Ovary (tissue), 9 donors: ENCODE measurements around the gene HENMT1. TPM values are rescaled to one million over a fixed set of nuclear protein-coding genes. Genes with fewer than 3 reads are reported as not detected.

Experiments
- DNase-seq, 5 donors: peaks; one replicate each; pipeline ENCODE4 v3.0.0-alpha.2; 2019 to 2020
- H3K27ac ChIP-seq, 2 donors: fragments of 200-600 bp; one replicate each; pipeline versions ENCODE4 v1.5.1 to v1.8.0; 2019 to 2022
- H3K27me3 ChIP-seq: fragments of 200-600 bp; one replicate; pipeline ENCODE4 v1.8.0; 2022
- H3K36me3 ChIP-seq: fragments of 200-600 bp; sonication (generic); one replicate; pipeline ENCODE4 v1.5.1; 2019
- H3K4me1 ChIP-seq: one replicate; pipeline ENCODE4 v1.8.1; 2013; ENCODE audit warnings: mild to moderate bottlenecking, moderate library complexity; ENCODE audit not compliant: insufficient read depth
- H3K4me3 ChIP-seq: fragments of 200-600 bp; sonication (generic); one replicate; pipeline ENCODE4 v1.5.1; 2017
- H3K9me3 ChIP-seq, 2 donors: fragments of 200-600 bp in 1 of 2; sonication (generic) in 1 of 2; one replicate each; pipeline versions ENCODE4 v1.5.1 to v1.8.1; 2013 to 2019; ENCODE audit warnings: mild to moderate bottlenecking in 1 of 2, moderate library complexity in 1 of 2
- CTCF ChIP-seq, 3 donors: fragments of 450-650 bp in 2 of 3; fragments of 200-600 bp in 1 of 3; IDR thresholded peaks; one replicate each; pipeline versions ENCODE4 v1.5.1 to v1.8.0; 2016 to 2022; ENCODE audit warnings: antibody characterized with exemption in 3 of 3, mild to moderate bottlenecking in 1 of 3
- EP300 ChIP-seq: sonication (generic); formaldehyde crosslinking; IDR thresholded peaks from one replicate; pipeline ENCODE4 v1.6.1; 2017; ENCODE audit warnings: antibody characterized with exemption
- POLR2A ChIP-seq: fragments of 450-650 bp; IDR thresholded peaks from one replicate; pipeline ENCODE4 v1.6.1; 2017; ENCODE audit warnings: antibody characterized with exemption, mild to moderate bottlenecking, moderate library complexity
- WGBS, 3 donors: extraction: QIAGEN DNeasy Blood & Tissue Kit in 1 of 3; methylation state at CpG; one replicate each; pipeline versions ENCODE4 v1.1.5 to v1.1.7; 2013 to 2017; 5-methylcytosine and 5-hydroxymethylcytosine counted together
- intact Hi-C, 4 donors: fragments of 100-400 bp; cut with DNase I; formaldehyde crosslinking; loops; one replicate each; pipeline versions ENCODE4 v1.11.0 to v1.15.1; 2022 to 2023
- polyA plus RNA-seq, 2 donors: library from polyadenylated mRNA; stranded (reverse); fragments of 200-250 nt in 1 of 2; fragments of 350-450 nt in 1 of 2; fragmentation: Illumina TruSeq in 1 of 2; extraction: RNeasy Lipid Tissue Mini Kit (QIAGEN cat#74804) in 1 of 2; gene quantifications; one replicate each; pipeline ENCODE4 v1.2.3, GENCODE V29; 2013 to 2014
- total RNA-seq, 7 donors: library from RNA; depleted of rRNA in 2 of 7; stranded (reverse); fragments of >200 nt in 2 of 7; fragmentation: NEBNext Ultra II Directional in 3 of 7; extraction: Animal tissue kit (Norgen Biotek cat#: 25700) in 3 of 7; gene quantifications; one replicate each; pipeline versions ENCODE4 v1.1.0 to v1.2.4, GENCODE V29; 2016 to 2023
- donor health status: DM: no; HTN: no; CAD: no; lungs with moderate emphysema.
- donor health status: DM: no; HTN: no; CAD: no.
- donor health status: Bipolar disorder and iron deficiency.
- donor health status: DM: yes; HTN: yes; CAD: no.
- donor health status: DM: no; HTN: no; CAD: no.
- donor health status: DM: yes; HTN: yes; CAD: no.

Gene HENMT1
- total and polyA plus RNA-seq, 9 donors: 2.1 to 7.4 (median 4.2) TPM

- no peaks in the 10 kb centered on the region for H3K9me3 ChIP-seq
- no peaks in the 10 kb centered on the region for H3K4me1 ChIP-seq
- no peak for DNase-seq
- H3K36me3 ChIP-seq: no peaks in the 10 kb centered on the region
- TF ChIP-seq CTCF (IDR thresholded peaks at IDR 0.05) (no peak), POLR2A (no peak), EP300 (no peak)
- WGBS, 3 donors: 83 to 90% (median 86%) methylated on average over 5 of the region's 5 CpGs
- H3K27ac ChIP-seq: no peak overlapping the region
- H3K4me3 ChIP-seq: no peak overlapping the region
- intact Hi-C loops: no loop called here
- no peaks in the 10 kb centered on the region for H3K27me3 ChIP-seq
These were observed 3.4 kb downstream of the HENMT1 start for GRCh38 chr1:108657356-108658080.

DNA sequence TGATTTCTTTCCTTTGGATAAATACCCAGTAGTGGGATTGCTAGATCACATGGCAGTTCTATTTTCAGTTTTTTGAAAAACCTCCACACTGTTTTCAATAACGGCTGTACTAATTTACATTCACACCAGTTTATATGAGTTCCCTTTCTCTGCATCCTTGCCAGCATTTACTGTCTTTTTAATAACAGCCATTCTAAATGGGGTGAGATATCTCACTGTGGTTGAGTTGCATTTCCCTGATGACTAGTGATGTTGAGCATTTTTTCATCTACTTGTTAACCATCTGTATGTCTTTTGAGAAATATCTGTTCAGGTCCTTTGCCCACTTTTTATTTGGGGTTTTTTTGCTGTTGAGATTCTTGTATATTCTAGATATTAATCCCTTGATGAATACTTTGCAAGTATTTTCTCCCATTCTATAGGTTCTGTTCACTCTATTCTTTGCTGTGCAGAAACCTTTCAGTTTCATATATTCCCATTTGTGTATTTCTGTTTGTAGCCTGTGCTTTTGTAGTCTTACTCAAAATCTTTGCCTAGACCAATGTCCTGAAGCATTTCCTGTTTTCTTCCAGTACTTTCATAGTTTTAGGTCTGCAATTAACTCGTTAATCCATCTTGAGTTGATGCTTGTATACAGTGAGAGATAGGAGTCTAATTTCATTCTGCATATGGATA, 7.3 kb downstream of the HENMT1 start:
- no peaks in the 10 kb centered on the region for H3K36me3 ChIP-seq
- intact Hi-C loops: no loop called here
- TF ChIP-seq CTCF (IDR thresholded peaks at IDR 0.05) (no peak), POLR2A (no peak), EP300 (no peak)
- H3K27ac ChIP-seq: no peak overlapping the region
- no peaks in the 10 kb centered on the region for H3K9me3 ChIP-seq
- no peaks in the 10 kb centered on the region for H3K4me1 ChIP-seq
- no peaks in the 10 kb centered on the region for H3K27me3 ChIP-seq
- no peak for DNase-seq
- 58 to 77% (median 75%) methylated on average over 2 of the region's 2 CpGs for WGBS, 3 donors
- no peak overlapping the region for H3K4me3 ChIP-seq

DNA sequence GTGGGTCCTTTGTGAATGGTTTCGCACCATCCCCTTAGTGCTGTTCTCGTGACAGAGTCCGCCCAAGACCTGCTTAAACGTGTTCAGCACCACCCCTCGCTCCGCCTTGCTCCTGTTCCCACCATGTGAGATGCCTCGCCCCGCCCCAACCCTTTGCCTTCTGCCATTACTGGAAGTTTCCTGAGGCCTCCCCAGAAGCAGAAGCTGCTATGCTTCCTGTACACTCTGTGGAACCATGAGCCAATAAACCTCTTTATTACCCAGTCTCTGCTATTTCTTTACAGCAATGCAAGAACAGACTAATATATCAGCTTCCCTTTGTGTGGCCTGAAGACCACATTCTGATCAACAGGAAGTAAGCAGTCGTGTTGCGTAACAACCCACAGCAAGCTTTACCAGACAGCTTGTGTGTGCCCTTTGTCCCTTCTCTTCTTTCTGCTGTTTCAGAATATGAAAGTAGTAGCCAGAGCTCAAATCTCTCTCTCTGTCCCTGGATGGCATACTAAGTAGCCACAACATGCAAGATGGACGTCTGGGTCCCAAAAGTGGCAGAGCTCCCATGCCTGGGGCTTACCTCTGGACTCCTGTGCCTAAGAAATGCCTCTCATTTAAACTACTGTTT, 14.1 kb downstream of the HENMT1 start:
- intact Hi-C loops: loop anchor here in 1 of 4 donors (10.0 kb wide), 1 partner anchor 132 kb away; no protein-coding TSS in a partner anchor
- TF ChIP-seq POLR2A (no peak), CTCF (IDR thresholded peaks at IDR 0.05) (no peak), EP300 (no peak)
- H3K9me3 ChIP-seq: no peaks in the 10 kb centered on the region
- H3K4me1 ChIP-seq: no peaks in the 10 kb centered on the region
- H3K4me3 ChIP-seq: no peak overlapping the region
- WGBS, 3 donors: 84 to 88% (median 85%) methylated on average over 11 of the region's 11 CpGs
- no peaks in the 10 kb centered on the region for H3K36me3 ChIP-seq
- H3K27me3 ChIP-seq: no peaks in the 10 kb centered on the region
- H3K27ac ChIP-seq: no peak overlapping the region
- DNase-seq: peak in 4 of 5 donors; percentile 14 to 40 (median 28)

- Histone ChIP-seq H3K9me3 (no peaks in the 10 kb centered on the region), H3K27me3 (no peaks in the 10 kb centered on the region), H3K36me3 (no peaks in the 10 kb centered on the region), H3K27ac (no peak overlapping the region), H3K4me1 (no peaks in the 10 kb centered on the region), H3K4me3 (no peak overlapping the region)
- intact Hi-C loops: loop anchor here in 1 of 4 donors (10.0 kb wide), 1 partner anchor 131 kb away; no protein-coding TSS in a partner anchor
- DNase-seq: no peak
- 81 to 87% (median 84%) methylated on average over 4 of the region's 4 CpGs for WGBS, 3 donors
- no peak for TF ChIP-seq CTCF (IDR thresholded peaks at IDR 0.05)
- TF ChIP-seq POLR2A: no peak
- TF ChIP-seq EP300: no peak
These were observed 14.6 kb downstream of the HENMT1 start for GRCh38 chr1:108646265-108646647.
